Activated T-helper 17 cell treated with anti-CD3 and anti-CD28 coated beads, Interleukin-2, amount 50 U/mL, for 72 hours (primary cell): ENCODE data around the gene UTY. TPM values are rescaled to one million over a fixed set of nuclear protein-coding genes. Genes with fewer than 3 reads are reported as not detected.

Experiments
- ATAC-seq: fragments of 150-1000 bp; cut with Tn5 transposase; replicated peaks from 2 replicates; pipeline ENCODE4 v1.10.0; 2021; ENCODE audit warnings: mild to moderate bottlenecking, moderate library complexity
- H3K27ac Mint-ChIP-seq: one replicate; pipeline ENCODE4 v1.8.0; 2022; ENCODE audit warnings: mixed read lengths
- H3K27me3 Mint-ChIP-seq: one replicate; pipeline ENCODE4 v1.8.0; 2022; ENCODE audit warnings: mixed read lengths
- H3K36me3 Mint-ChIP-seq: one replicate; pipeline ENCODE4 v1.8.0; 2022; ENCODE audit warnings: low read depth, mild to moderate bottlenecking, mixed read lengths
- H3K4me1 Mint-ChIP-seq: one replicate; pipeline ENCODE4 v1.8.0; 2022; ENCODE audit warnings: mixed read lengths
- H3K4me3 Mint-ChIP-seq: one replicate; pipeline ENCODE4 v1.8.0; 2022; ENCODE audit warnings: mild to moderate bottlenecking, mixed read lengths
- H3K9me3 Mint-ChIP-seq: one replicate; pipeline ENCODE4 v1.8.0; 2022; ENCODE audit warnings: mixed read lengths
- total RNA-seq, 2 donors: library from RNA; stranded (reverse); gene quantifications; one replicate each; pipeline ENCODE4 v1.2.3, GENCODE V29; 2022

Gene UTY
- 10 to 100 TPM; 23.1 to 46.2 TPM for total RNA-seq

DNA sequence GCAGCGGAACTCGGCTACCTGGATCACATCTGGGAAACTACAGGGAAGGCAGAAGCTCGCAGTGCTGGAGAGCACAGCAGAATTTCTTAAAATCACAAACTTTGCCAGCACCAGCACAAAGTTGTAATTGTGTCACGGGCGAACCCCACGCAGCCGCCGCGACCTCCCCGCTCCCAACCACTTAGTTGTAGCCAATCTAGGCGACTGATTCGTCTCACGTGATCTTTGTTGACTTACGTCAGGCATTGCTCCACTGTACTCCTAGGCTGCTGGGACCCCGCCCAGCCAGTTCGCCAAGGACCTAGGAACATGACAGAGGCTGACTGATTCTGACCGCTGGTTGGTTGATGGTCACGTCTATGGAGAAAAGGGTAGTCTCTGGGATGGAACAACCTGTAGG, at the start of gene UTY:
TSS of gene UTY (minus strand) at position 206 of the 400 bp plus-strand sequence. CDS start 368 bp downstream, outside the sequence.
- Mint-ChIP-seq H3K4me1 (peaks cover 5% of the 10 kb centered on the region), H3K27ac (peak within 1 kb of the TSS; percentile 90), H3K27me3 (no peaks in the 10 kb centered on the region), H3K36me3 (peaks cover 47% of the 10 kb centered on the region), H3K4me3 (peak within 1 kb of the TSS; percentile 96), H3K9me3 (no peaks in the 10 kb centered on the region)
- peak; percentile 95 for ATAC-seq

DNA sequence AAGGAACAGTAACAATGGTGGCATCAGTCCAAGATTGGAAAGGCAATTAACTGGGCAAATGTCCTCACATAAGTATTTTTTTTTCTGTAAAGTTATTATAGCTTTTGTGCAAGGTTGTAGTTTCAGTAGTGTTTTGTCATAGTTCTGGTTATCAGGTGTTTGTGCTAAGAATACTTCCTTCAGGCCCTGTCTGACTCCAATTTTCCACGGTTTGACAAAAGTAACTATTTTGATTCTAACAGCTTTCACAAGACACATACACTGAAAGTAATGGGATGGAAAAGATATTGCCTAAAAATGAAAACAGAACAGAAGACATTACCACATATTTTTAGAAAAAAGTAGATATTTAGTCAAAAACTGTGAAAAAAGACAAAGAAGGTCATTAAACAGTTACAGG, 40.6 kb upstream of the UTY start:
- Mint-ChIP-seq H3K36me3 (no peaks in the 10 kb centered on the region), H3K9me3 (no peaks in the 10 kb centered on the region), H3K27me3 (no peaks in the 10 kb centered on the region), H3K27ac (no peak overlapping the region), H3K4me3 (no peak overlapping the region), H3K4me1 (no peaks in the 10 kb centered on the region)
- ATAC-seq, result no peak

GRCh38 chrY:13501215-13501614, 21.4 kb upstream of the UTY start:
- Mint-ChIP-seq H3K9me3 (no peaks in the 10 kb centered on the region), H3K4me1 (no peaks in the 10 kb centered on the region), H3K4me3 (no peak overlapping the region), H3K27me3 (no peaks in the 10 kb centered on the region), H3K36me3 (no peaks in the 10 kb centered on the region), H3K27ac (no peak overlapping the region)
- ATAC-seq, result no peak

DNA sequence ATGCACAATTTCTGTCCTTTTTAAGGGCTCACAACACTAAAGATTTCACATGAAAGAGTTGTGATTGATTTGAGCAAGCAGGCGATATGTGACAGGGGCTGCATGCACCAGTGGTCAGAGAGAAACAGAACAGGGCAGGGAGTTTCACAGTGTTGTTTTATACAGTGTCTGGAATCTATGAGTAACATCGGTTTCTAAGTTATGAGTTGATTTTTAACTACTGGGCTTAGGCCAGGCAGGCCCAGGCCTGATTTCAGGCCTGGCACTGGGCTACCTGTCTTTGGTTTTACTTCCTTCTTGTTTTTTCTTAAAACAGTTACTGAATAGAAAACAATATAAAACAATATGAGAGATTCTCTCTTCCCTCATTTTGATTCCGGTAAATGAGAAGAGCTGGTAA, 13.9 kb upstream of the UTY start:
- H3K27me3 Mint-ChIP-seq, result no peaks in the 10 kb centered on the region
- no peak overlapping the region for H3K27ac Mint-ChIP-seq
- ATAC-seq, result no peak
- no peaks in the 10 kb centered on the region for H3K9me3 Mint-ChIP-seq
- peaks cover 6% of the 10 kb centered on the region for H3K4me1 Mint-ChIP-seq
- no peak overlapping the region for H3K4me3 Mint-ChIP-seq
- H3K36me3 Mint-ChIP-seq, result no peaks in the 10 kb centered on the region

- no peak for ATAC-seq
- no peak overlapping the region for H3K27ac Mint-ChIP-seq
Observed at GRCh38 chrY:13492408-13492807, 12.6 kb upstream of the UTY start.

GRCh38 chrY:13488738-13489137, 8.9 kb upstream of the UTY start:
- ATAC-seq, result peak; percentile 26
- no peak overlapping the region for H3K27ac Mint-ChIP-seq
- H3K27me3 Mint-ChIP-seq, result no peaks in the 10 kb centered on the region
- H3K4me3 Mint-ChIP-seq, result no peak overlapping the region
- no peaks in the 10 kb centered on the region for H3K36me3 Mint-ChIP-seq
- H3K4me1 Mint-ChIP-seq, result peaks cover 9% of the 10 kb centered on the region
- no peaks in the 10 kb centered on the region for H3K9me3 Mint-ChIP-seq

More at GRCh38 chrY:13492408-13492807, 12.6 kb upstream of the UTY start:
- H3K4me1 Mint-ChIP-seq, result peaks cover 9% of the 10 kb centered on the region
- no peaks in the 10 kb centered on the region for H3K36me3 Mint-ChIP-seq
- no peaks in the 10 kb centered on the region for H3K27me3 Mint-ChIP-seq
- no peak overlapping the region for H3K4me3 Mint-ChIP-seq
- no peaks in the 10 kb centered on the region for H3K9me3 Mint-ChIP-seq

- Mint-ChIP-seq H3K27me3 (no peaks in the 10 kb centered on the region), H3K27ac (peak overlapping the region; percentile 90), H3K4me3 (peak overlapping the region; percentile 96), H3K36me3 (peaks cover 53% of the 10 kb centered on the region), H3K4me1 (peaks cover 12% of the 10 kb centered on the region), H3K9me3 (no peaks in the 10 kb centered on the region)
- ATAC-seq, result peak; percentile 63
Observed at GRCh38 chrY:13479121-13479711, 617 bp downstream of the UTY start.

DNA sequence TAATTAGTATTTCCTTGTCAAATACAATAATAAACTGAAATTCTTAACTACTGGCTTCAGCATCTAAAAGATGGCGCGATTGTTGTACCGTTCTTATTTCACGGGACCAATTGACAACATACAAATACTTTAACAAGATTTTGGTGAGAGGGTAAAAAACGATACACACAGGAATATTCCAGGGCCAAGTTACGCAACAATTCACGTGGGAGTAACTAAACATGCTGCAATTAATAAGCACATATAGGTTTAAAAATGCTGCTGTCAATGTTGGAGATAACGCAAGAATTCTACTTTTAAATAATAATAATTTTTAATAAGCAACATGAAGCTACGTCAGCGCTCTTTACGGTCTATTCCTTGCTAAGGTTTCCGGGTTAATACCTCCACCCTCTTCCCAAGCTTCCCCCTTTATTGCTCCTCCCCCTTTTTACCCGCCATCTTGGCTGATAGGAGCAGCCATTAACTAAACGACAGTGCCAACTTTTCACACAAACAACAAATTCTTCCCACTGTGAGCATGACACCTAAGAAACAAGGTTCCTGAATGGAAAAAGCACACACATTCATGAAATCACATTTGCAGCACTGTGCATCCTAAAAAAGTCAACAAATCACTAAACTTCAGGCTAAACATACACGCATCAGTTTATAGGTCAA, 1.6 kb downstream of the UTY start:
- Mint-ChIP-seq H3K4me1 (peaks cover 13% of the 10 kb centered on the region), H3K4me3 (peak overlapping the region; percentile 96), H3K27me3 (no peaks in the 10 kb centered on the region), H3K9me3 (no peaks in the 10 kb centered on the region), H3K36me3 (peaks cover 60% of the 10 kb centered on the region), H3K27ac (peak overlapping the region; percentile 90)
- peak; percentile 46 for ATAC-seq

GRCh38 chrY:13474997-13475396, 4.8 kb downstream of the UTY start:
- H3K4me3 Mint-ChIP-seq, result peak overlapping the region; percentile 96
- no peaks in the 10 kb centered on the region for H3K27me3 Mint-ChIP-seq
- H3K27ac Mint-ChIP-seq, result no peak overlapping the region
- H3K36me3 Mint-ChIP-seq, result peaks cover 84% of the 10 kb centered on the region
- H3K4me1 Mint-ChIP-seq, result peaks cover 16% of the 10 kb centered on the region
- H3K9me3 Mint-ChIP-seq, result no peaks in the 10 kb centered on the region
- peak; percentile 14 for ATAC-seq

GRCh38 chrY:13451572-13451971, 28.3 kb downstream of the UTY start:
- H3K27ac Mint-ChIP-seq, result no peak overlapping the region
- H3K4me1 Mint-ChIP-seq, result peaks cover 17% of the 10 kb centered on the region
- no peak overlapping the region for H3K4me3 Mint-ChIP-seq
- no peaks in the 10 kb centered on the region for H3K9me3 Mint-ChIP-seq
- no peak for ATAC-seq
- no peaks in the 10 kb centered on the region for H3K27me3 Mint-ChIP-seq
- H3K36me3 Mint-ChIP-seq, result peaks cover 65% of the 10 kb centered on the region

- Mint-ChIP-seq H3K27ac (no peak overlapping the region), H3K4me3 (no peak overlapping the region), H3K27me3 (no peaks in the 10 kb centered on the region), H3K36me3 (peaks cover 72% of the 10 kb centered on the region), H3K4me1 (peaks cover 20% of the 10 kb centered on the region), H3K9me3 (no peaks in the 10 kb centered on the region)
- ATAC-seq, result no peak
Observed at GRCh38 chrY:13450596-13451130, 29.2 kb downstream of the UTY start.

DNA sequence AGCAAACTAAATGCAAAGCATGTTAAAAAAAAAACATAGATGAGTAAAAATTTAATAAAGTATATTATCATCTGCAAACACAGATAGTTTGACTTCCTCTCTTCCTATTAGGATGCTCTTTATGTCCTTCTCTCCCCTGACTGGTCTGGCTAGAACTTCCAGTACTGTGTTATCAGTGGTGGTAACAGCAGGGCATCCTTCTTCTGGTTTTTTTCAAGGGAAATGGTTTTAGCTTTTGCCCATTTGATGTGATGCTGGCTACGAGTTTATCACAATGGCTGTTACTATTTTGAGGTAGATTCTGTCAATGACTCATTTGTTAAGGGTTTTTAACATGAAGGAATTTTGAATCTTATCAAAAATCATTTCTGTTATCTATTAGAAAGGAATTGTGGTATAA, 34.3 kb downstream of the UTY start:
- peaks cover 74% of the 10 kb centered on the region for H3K36me3 Mint-ChIP-seq
- no peak for ATAC-seq
- H3K27me3 Mint-ChIP-seq, result no peaks in the 10 kb centered on the region
- H3K4me3 Mint-ChIP-seq, result no peak overlapping the region
- H3K9me3 Mint-ChIP-seq, result no peaks in the 10 kb centered on the region
- no peak overlapping the region for H3K27ac Mint-ChIP-seq
- peaks cover 8% of the 10 kb centered on the region for H3K4me1 Mint-ChIP-seq

DNA sequence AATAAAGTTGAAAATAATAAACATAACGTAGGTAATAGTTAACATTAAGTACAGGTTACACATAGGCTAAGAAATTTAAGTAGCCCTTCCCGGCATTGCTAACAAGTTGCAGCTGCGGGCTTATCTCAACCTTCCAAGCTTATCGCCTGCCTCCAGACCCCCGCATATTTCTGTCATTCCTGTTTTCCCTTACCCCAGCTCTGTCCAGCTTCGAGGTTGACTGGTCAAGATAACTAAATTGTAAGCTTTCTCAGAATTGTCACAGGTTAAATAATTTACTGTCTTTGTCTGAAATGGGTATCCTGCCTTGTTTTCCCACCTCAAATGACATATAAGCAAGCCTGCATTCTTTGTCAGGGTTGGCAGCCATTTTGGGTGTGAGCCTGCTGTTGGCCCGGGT, 36.7 kb downstream of the UTY start:
- ATAC-seq, result no peak
- H3K4me1 Mint-ChIP-seq, result peaks cover 8% of the 10 kb centered on the region
- H3K27ac Mint-ChIP-seq, result no peak overlapping the region
- H3K4me3 Mint-ChIP-seq, result no peak overlapping the region
- no peaks in the 10 kb centered on the region for H3K9me3 Mint-ChIP-seq
- H3K27me3 Mint-ChIP-seq, result no peaks in the 10 kb centered on the region
- peaks cover 59% of the 10 kb centered on the region for H3K36me3 Mint-ChIP-seq

DNA sequence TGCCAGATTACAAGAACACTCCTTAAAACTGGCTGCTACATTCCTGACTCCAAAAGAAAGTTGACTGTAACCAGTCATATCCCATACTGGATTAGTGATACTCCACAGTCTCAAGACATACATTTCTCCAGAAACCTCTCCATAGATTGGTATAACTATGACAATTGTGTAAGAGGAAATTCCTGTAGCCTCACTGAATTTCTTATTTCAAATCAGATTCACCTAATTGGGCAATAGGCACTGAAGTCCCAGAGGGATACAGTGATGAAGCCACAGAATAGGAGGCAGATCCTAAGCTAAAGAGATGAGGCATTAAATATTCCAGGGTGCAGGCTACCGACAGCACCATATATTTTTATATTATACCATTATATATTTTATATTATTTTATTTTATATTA, 39.0 kb downstream of the UTY start:
- H3K9me3 Mint-ChIP-seq, result no peaks in the 10 kb centered on the region
- peaks cover 7% of the 10 kb centered on the region for H3K4me1 Mint-ChIP-seq
- H3K27me3 Mint-ChIP-seq, result no peaks in the 10 kb centered on the region
- peaks cover 54% of the 10 kb centered on the region for H3K36me3 Mint-ChIP-seq
- no peak overlapping the region for H3K4me3 Mint-ChIP-seq
- H3K27ac Mint-ChIP-seq, result no peak overlapping the region
- no peak for ATAC-seq
